ENCODE measurements around the gene DYNLT5. TPM values are rescaled to one million over a fixed set of nuclear protein-coding genes. Genes with fewer than 3 reads are reported as not detected.
"Not testable (repeated sequence)": the region's sequence is repeated elsewhere in the genome, so short reads cannot be mapped to it uniquely, and the experiment has no call there.

DYNLT5 gene
- total RNA-seq, 1 donor from 2014 or later, result 4.5 TPM

DNA sequence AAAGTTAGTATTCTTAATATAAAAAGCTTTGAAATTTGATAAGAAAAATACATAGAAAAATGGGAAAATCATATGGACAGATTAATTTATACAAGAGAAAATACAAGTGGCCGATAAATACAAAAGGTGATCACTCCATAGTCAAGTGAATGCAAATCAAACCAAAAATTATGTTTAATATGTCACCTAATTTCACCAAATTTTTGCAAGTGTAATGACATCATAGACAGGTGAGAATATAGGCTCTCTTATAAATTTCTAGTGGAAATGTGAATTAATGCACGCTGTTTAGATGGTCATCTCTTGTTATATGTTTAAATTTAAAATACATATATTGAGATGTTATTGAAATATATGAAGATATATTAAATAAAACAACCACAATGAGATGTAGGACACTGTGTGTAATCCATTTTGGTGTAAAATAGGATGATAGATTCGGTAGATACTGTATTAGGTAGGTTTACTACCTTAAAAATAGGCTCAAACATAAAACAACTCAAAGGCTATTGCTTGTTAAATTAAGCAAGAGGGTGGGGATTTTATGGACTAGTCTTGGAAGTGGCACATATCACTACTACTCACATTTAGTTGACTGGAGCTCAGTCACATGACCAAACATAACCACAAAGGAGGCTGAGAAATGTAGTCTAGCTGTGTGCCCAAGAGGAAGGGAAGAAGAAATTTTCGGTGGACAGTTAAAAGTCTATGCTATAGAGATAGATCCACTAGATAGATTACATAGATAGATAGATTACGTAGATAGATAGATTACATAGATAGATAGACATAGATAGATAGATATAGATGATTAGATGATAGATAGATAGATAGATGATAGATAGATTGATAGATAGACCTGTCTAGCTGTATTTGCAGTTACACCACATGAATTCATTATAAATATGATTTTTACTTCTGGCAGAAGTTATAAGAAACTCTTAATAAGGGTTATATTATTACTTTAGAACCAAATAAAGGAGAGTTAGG, 39.7 kb downstream of the DYNLT5 start:
- DNase-seq, result no peak

DNA sequence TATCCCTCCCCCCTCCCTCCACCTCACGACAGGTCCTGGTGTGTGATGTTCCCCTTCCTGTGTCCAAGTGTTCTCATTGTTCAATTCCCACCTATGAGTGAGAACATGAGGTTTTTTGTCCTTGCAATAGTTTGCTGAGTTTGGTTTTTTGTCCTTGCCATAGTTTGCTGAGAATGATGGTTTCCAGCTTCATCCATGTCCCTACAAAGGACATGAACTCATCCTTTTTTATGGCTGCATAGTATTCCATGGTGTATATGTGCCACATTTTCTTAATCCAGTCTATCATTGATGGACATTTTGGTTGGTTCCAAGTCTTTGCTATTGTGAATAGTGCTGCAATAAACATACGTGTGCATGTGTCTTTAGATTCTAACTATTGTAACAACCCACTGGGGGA, 43.6 kb downstream of the DYNLT5 start:
- not testable (repeated sequence) for DNase-seq

DNA sequence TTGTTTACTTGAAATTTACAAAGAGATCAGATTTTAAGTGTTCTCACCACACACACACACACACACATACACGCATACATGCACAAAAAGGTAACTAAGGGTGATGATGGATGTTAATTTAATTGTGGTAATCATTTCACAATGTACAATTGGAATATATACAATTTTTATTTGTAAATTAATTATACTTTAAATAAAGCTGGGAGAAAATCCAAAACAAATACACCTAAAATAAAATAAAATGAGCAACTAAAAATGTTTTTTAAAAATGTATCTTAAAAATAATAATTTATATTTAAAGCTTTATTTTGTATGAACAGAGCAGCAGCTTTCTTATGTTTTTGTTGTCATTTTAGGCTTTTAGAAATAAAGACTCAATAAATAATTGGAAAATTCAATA, 57.0 kb downstream of the DYNLT5 start:
- DNase-seq, result no peak

DNA sequence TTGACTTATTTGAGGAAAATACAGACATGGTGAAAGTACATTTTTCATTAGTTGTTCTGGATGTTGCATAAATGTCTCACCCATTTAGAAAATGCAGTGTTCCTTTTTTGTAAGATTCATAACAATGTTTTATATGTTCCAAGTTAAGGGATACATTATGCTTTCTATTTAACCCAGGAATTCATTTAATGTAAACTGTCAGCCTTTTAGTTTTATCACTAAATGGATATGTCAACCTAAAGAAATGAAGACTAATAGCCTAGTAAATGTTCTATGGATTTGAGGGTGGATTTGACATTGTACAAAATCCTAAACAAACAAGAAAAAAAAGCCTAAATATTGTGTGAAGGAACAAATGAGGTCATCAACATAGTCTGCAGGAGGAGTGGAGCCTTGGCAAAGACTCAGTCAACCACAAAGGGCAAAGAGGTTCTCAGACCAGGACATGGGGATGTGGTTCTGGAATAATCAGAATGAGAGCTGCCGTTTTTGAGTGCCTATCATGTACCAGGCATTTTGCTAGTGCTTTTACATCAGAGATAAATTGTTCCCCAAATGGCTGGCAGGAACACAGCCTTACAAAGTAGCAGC, 57.6 kb downstream of the DYNLT5 start:
- DNase-seq, result no peak

DNA sequence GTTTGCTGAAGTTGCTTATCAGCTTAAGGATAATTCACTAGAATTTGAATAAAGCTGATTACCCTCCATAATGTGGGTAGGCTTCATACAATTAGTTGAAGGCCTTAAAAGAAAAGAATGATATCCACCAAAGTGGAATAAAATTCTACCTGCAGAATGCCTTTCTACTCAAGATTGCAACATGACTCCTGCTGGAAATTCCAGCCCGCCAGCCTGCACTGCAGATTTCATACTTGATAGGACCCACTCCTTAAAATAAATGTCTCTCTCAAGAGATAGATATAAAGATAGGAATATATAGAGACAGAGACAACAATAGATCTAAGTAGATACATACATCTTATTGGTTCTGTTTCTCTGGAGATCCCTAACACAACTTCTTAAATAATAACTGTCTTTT, 72.5 kb downstream of the DYNLT5 start:
- DNase-seq, result no peak

Other genes starting within 250 kb of the DYNLT5 start
- gene SGIP1, start 218.3 kb upstream of the DYNLT5 start, total RNA-seq, result 1.9 TPM
- not detected for gene INSL5, start 48.8 kb downstream of the DYNLT5 start, total RNA-seq
- gene DNAI4, start 172.4 kb downstream of the DYNLT5 start, total RNA-seq, result 16.2 TPM
- gene MIER1, start 172.5 kb downstream of the DYNLT5 start, total RNA-seq, result 29.1 TPM

Data from skin of body (tissue), 2 donors.